AG20443 (cell line): ENCODE measurements around the gene LRRC26.

Experiments
- DNase-seq: peaks from one replicate; pipeline ENCODE4 v3.0.0; 2012; ENCODE audit warnings: low spot score, mixed read lengths

Gene LRRC26, protein sequence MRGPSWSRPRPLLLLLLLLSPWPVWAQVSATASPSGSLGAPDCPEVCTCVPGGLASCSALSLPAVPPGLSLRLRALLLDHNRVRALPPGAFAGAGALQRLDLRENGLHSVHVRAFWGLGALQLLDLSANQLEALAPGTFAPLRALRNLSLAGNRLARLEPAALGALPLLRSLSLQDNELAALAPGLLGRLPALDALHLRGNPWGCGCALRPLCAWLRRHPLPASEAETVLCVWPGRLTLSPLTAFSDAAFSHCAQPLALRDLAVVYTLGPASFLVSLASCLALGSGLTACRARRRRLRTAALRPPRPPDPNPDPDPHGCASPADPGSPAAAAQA

GRCh38 chr9:137169896-137170358, at the start of gene LRRC26:
Gene LRRC26, minus strand, starts transcription at chr9:137170051. Its CDS starts 108 bp downstream, at chr9:137169943.
- peak; percentile 10 for DNase-seq

DNA sequence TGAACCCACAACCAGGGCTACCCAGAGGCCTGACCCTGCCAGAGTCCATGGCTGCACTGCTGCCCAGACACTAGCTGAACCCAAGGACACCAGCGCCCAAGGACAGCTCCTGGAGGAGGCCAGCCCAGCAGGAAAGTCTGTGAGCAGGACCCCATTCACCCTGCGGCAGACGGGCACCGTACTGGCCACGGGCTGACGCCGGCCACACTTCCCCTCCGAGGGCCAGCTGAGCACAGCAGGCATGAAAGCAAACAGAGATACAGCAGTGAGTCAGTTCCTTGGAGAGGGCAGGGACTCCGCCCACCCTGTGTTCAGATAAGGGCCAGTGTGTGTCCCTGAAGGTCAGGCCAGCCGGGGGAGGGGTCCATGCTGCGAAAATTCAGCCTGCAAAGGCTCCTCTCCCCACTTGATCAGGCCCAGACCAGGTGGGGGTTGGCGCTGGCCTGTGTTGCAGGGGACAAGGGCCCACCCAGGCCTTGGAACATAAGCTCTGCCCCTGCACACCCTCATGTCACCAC, 49.0 kb upstream of the LRRC26 start:
- DNase-seq = no peak

- no peak for DNase-seq
Measured at GRCh38 chr9:137218212-137218753, 48.4 kb upstream of the LRRC26 start.

DNA sequence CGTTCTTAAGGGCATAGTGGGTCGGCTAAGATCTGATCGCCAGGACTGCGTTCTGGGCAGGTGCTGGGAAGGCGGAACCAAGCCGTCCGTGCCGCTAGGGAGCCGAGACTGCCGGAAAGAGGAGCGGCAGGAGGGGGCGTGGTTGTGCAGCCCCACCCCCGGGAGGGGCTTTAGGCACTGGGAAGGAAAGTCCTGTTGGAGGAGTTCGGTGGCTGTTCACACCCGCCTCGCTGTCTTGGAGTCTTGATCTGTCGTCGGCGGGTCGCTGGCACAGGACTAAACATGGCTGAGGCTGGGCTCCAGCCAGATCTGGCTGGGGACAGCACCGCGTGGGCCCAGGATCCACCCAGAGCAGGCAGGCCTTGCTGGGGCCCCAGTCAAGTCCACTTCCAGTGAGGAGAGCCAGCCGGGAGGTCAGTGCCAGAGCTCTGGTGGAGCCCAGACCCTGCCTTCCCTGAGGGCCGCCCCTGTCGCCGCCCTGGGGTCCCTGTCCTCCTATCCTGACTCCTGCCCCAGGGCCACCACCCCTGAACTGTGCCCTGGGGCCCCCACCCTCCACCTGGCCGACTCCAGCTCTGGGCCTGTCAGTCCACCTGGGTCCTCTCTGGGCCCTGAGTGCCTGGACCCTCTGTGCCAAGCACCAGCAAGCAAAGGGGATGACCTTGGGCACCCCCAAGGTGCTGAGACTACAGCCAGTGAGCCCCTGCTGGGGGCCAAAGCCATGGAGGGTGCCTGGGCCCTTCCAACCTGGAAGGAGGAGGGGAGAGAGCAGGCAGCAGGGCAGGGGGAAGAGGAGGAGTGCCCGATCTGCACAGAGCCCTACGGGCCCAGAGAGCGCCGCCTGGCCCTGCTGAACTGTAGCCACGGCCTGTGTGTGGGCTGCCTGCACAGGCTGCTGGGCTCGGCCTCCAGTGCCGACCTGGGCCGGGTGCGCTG, 47.7 kb upstream of the LRRC26 start:
- DNase-seq = peak; percentile 82

DNA sequence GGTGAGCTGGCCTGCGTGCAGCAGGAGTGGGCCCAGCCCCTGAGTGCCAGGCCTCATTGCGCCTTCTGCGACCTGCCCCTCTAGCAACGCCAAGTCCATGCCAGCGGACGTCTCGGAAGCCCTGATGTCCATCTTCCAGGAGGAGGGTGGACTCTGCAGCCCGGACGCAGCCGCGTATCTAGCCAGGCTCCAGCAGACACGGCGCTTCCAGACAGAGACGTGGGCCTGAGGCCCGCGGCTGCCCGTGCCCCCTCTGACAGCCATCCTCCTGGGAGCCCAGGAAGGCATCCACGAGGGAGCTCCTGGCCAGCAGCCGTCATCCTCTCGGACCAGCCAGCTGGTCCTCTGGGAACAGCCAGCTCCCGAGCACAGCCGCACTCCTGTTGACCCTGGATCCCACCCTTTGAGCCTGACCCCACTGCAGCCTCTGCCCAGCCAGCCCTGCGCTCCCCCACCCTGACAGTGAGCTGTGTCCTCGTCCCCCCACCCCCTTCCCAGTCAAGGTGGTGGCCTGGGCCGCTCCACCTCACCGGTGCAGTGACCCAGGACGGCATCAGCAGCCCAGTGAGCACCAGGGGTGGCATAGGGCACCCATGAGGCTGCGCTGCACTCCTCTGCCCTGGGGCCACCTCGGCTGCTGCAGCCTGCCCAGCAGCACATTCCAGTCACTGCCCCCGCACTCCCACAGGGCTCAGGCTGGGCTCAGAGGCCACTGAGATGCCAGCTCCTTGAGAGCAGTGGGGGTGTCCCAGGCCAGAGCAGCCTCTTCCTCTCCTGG, 46.5 kb upstream of the LRRC26 start:
- DNase-seq = no peak

DNA sequence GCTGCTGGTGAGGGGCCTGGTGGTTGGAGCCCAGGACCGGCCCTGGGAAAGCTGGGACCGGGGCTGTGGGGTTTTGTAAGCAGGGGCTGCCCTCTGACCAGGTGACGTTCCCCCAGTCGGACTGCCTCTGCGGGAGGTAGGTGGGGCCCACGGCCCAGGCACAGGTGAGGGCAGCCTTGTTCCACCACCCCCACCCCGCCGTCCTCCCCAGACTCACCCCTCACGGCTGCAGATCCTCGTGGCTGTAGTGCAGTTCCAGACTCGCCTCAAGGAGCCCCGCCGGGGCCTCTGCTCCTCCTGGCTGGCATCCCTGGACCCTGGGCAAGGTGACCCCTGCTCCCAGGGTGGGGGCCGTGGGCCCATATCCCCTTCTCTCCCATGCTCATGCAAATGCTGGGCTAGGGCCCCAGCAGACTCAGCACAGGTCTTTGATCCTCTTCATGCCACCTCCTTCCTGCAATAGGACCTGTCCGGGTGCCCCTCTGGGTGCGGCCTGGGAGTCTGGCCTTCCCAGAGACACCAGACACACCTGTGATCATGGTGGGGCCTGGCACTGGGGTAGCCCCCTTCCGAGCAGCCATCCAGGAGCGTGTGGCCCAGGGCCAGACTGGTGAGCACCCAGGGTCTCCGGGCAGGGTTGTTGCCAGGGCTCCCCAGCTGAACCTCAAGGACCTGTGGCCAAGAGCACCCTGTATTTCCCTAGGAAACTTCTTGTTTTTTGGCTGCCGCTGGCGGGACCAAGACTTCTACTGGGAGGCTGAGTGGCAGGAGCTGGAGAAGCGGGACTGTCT, 45.5 kb upstream of the LRRC26 start:
- no peak for DNase-seq

DNA sequence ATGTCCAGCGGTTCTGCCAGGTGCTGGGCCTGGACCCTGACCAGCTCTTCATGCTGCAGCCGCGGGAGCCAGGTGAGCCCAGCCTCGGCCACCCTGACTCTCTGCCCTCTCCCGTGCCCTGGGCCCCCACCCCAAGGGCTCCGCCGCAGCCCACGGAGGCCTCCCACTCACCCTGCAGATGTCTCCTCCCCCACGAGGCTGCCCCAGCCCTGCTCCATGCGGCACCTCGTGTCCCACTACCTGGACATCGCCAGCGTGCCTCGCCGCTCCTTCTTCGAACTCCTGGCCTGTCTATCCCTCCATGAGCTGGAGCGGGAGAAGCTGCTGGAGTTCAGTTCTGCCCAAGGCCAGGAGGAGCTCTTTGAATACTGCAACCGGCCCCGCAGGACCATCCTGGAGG, 44.8 kb upstream of the LRRC26 start:
- DNase-seq = no peak

DNA sequence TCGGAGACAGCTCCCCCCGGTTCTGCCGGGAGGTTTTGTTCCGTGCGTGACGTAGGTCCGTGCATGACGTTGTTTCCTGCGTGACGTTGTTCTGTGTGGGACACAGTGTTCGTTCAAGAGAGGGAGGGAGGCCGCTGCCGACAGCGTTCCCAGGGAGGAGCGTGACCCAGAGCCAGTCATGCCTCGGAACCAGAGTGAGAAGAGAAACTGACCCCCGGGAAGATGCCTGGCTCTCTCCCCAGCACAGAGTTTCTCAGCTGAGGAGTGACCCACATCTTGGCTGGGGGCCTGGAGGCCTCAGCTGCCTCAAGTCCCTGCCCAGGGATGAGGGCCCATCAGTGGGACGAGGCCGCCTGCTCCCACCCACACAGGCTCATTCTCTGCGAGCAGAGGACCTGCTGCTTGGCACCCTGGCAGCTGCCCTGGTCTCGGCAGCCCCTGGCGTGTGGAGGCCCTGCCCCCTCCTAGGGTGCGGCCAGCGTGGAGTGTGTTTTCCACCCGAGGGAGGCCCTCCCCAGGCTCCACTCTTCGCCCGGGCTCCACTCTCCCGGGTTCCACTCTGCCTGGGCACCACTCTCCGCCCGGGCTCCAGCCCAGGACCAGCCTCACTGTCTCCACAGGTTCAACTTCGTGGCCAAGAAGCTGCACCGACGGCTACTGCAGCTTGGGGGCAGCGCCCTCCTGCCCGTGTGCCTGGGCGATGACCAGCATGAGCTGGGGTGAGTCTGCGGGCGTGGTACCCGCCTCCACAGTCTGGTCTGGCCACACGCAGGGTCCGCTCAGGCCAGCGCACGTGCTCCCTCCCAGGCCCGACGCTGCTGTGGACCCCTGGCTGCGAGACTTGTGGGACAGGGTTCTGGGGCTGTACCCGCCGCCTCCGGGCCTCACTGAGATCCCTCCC, 43.6 kb upstream of the LRRC26 start:
- peak; percentile 18 for DNase-seq

GRCh38 chr9:137212520-137212919, 42.7 kb upstream of the LRRC26 start:
- no peak for DNase-seq

GRCh38 chr9:137211532-137211931, 41.7 kb upstream of the LRRC26 start:
- no peak for DNase-seq

DNA sequence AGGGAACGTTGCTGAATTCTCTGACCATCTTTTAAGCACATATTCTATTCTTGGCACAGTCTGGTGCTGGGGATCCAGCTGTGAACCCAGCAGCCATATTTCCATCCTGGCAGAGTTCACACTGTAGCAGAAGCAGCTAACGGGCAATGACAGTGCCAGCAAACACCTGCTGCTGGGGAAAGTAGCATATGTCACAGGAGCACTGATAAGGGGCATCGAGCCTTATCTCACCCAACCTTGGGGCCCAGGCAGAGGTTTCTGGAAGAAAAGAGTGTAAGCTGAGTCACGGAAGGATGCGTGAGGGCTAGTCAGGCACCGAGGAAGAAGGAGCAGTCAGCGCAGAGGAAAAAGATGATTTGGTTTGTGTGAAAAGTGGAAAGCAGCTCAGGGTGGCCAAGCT, 36.8 kb upstream of the LRRC26 start:
- no peak for DNase-seq

DNA sequence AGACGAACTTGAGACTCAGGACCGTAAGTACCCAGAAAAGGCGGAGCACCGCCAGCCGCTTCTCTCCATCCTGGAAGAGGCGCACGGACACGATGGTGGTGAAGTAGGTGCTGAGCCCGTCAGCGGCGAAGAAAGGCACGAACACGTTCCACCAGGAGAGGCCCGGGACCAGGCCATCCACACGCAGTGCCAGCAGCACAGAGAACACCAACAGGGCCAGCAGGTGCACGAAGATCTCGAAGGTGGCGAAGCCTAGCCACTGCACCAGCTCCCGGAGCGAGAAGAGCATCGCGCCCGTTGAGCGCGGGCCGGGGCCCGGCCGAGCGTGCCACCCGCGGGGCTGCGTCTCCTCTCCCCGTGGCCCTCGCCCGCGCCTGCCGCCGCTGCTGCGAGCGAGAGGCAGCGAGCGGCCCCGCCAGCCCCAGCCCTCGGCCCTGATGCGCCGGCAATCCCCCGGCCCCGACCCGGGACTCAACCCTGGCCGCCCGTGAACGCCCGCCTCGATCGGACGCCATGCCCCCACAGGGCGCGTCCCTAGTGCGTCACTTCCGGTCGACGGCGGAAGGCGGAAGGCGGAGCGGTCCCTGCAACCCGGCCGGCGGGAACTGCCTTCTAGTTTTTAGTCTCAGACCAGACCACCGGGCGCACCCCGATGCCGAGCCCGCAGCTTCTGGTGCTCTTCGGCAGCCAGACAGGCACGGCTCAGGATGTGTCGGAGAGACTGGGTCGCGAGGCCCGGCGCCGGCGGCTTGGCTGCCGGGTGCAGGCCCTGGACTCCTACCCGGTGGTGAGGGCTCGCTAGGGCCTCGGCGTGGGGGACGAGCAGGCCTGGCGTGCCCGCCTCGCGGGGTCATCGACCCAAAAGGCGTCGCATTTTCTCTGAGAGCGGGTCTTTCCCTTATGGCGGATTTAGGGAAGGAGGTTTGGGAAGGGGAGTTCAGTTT, 35.5 kb upstream of the LRRC26 start, which contains the start of the genes NDOR1 and TMEM203:
TSS of gene NDOR1 (plus strand) at position 575 of the 944 bp plus-strand sequence. CDS start at position 653, 78 bp downstream.
TSS of gene TMEM203 (minus strand) at position 523 of the 944 bp plus-strand sequence. CDS start at position 289, 234 bp downstream.
- DNase-seq = peak; percentile 96

DNA sequence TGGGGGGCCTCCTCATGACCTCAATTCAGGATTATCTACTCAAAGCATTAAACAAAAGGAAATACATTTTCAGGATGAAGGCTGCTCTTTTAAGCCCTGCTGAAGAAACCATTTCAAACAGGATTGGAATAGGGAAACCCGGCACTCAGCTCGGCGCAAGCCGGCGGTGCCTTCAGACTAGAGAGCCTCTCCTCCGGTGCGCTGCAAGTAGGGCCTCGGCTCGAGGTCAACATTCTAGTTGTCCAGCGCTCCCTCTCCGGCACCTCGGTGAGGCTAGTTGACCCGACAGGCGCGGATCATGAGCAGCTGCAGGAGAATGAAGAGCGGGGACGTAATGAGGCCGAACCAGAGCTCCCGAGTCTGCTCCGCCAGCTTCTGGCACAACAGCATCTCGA, 34.9 kb upstream of the LRRC26 start:
- no peak for DNase-seq

DNA sequence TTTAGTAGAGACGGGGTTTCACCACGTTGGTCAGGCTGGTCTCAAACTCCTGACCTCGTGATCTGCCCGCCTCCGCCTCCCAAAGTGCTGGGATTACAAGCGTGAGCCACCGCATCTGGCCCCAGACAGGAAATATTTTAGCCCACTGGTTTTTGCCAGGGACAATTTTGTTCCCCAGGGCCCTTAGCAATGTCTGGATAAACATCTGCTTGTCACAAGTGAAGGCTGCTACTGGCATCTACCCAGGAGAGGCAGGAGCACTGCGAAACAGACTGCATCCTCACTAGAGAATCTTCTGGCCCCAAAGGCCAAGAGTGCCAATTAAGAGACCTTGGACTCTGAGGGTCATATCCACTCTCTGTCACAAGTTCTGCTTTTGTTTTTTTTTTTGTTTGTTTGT, 33.1 kb upstream of the LRRC26 start:
- DNase-seq = no peak

DNA sequence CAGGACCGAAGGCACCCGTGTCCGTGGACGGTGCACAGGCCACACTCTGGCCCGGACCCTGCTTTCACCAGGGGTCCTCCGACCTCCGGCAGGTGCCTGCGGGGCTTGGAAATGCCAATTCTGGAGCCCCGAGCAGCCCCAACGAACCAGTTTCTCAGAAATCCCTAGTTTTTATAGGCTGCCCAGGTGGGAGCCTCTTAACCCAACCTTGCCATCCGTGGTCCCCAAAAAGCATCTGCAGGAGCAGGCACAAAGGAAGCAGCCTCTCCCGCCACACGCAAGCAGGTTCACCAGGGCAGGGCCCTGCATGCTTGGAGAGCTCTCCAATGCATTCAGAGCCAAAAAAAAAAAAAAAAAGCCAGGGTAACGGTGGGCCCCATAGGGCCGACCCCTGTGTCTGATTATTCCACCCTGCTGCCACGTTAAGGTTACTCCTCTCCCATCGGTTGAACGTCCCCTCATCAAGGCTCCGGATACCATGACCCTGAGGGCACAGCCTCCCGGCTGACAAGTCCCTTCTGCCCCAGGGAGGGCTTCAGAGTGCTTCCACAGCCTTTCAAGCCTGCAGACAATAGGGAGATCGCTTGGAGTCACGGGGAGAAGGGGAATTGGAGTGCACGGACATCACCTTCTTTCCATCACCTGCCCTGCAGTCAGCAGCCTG, 31.5 kb upstream of the LRRC26 start:
- no peak for DNase-seq

- peak; percentile 100 for DNase-seq
Measured at GRCh38 chr9:137200311-137201204, 30.7 kb upstream of the LRRC26 start, which contains the start of gene TPRN. Gene TPRN, minus strand, starts transcription at chr9:137200741. Its CDS starts 30 bp downstream, at chr9:137200711.
